Transverse colon (tissue), 4 donors: Measurements from ENCODE around the gene PALLD.

Experiments used
- CTCF ChIP-seq, 5 experiments: fragments of 200-600 bp in 3 of 5; fragments of 450-650 bp in 2 of 5; sonication (generic) in 3 of 5; IDR thresholded peaks; 1 replicate in 2 of 5; 2 replicates in 3 of 5; pipeline ENCODE4 v1.5.1; 2016 to 2017; ENCODE audit warnings: antibody characterized with exemption in 5 of 5, inconsistent platforms in 3 of 5, mild to moderate bottlenecking in 2 of 5, moderate library complexity in 1 of 5
- POLR2A ChIP-seq: fragments of 450-650 bp; IDR thresholded peaks from one replicate; pipeline ENCODE4 v1.6.1; 2016; ENCODE audit warnings: antibody characterized with exemption, mild to moderate bottlenecking, moderate library complexity
- POLR2AphosphoS5 ChIP-seq, 3 donors: sonication (generic); formaldehyde crosslinking; IDR thresholded peaks; one replicate each; pipeline ENCODE4 v1.6.1; 2016; ENCODE audit warnings: antibody characterized with exemption in 3 of 3

DNA sequence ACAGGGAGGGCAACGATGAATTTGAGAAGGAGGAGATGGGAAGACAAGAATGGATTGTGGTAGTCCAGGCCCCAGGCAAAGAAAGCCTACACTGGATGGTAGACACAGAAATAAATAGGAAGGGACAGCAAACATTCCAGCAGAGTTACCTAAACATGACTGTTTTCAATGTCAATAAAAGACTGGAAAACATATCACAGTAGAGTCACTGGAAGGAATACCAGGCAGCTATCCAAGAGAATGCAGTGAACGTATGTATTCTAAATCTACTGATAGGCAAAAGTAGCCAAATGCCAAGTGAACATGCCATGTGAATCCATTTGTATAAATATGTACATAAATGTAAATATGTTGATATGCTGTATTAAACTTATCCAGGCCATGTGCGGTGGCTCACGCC lies 183.0 kb downstream of the PALLD start:
- TF ChIP-seq CTCF (IDR thresholded peaks at IDR 0.05) (no peak), POLR2A (no peak), POLR2AphosphoS5 (IDR thresholded peaks at IDR 0.05) (no peak)
